Measurements from ENCODE around the gene SLC13A5. TPM values are rescaled to one million over a fixed set of nuclear protein-coding genes. Genes with fewer than 3 reads are reported as not detected.

The SLC13A5 gene
- total and polyA plus RNA-seq, 10 of the 15 experiments (the other 5 are each of a cell fraction or from before 2014, with no cell fraction given) = 0.23 TPM; not detected in 9

DNA sequence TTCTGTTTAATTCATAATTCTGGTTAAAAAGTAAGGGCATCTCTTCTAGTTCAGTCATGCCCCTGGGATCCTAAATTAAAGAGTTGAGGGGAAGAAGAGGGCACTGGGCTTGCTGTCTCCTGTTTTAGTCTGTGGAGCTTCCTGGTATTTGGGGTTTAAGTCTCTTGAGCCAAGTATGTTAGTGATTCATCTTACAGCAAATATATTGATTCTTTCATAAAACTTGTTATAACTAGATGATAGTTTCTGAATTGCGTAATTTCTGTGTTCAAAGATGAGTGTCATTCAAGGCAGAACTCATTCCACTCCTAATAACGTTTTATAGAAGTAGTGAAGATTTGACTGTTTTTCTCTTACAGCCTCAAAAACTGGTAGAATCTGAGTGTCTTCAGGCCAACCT lies 70.6 kb downstream of the SLC13A5 start:
- Histone ChIP-seq H3K27ac (ENCODE audit: control insufficient read depth, insufficient read depth) (no peak overlapping the region), H3K27me3 (replicated peaks in 1 of 2; ENCODE audit: control insufficient read depth in 2 of 2, insufficient read depth in 2 of 2, low read length in 1 of 2) (no peaks in the 10 kb centered on the region), H3K9ac (ENCODE audit: control insufficient read depth, insufficient read depth, low read length) (no peak overlapping the region), H3K4me1 (ENCODE audit: control insufficient read depth, insufficient read depth, low read length) (peaks cover 11% of the 10 kb centered on the region; the same call in 1 of the 2 replicates), H3K4me2 (ENCODE audit: control insufficient read depth, insufficient read depth) (0 out of 2 replicates have a peak overlapping the region, but pooled peaks have one; percentile 83), H3K79me2 (ENCODE audit: control insufficient read depth, insufficient read depth, low read length) (peaks cover 33% of the 10 kb centered on the region), H3K4me3 (peak overlapping the region; percentile 87), H3K9me3 (replicated peaks; ENCODE audit: control insufficient read depth, insufficient read depth, low read length) (no peaks in the 10 kb centered on the region), H3K36me3 (ENCODE audit: control insufficient read depth in 2 of 2, insufficient read depth in 2 of 2, low read length in 1 of 2) (peaks cover 0 to 12% of the 10 kb centered on the region in 2 experiments; a peak in 1 of 4 replicates), H2AFZ (ENCODE audit: control insufficient read depth, low read depth, low read length) (no peak overlapping the region), H4K20me1 (ENCODE audit: control insufficient read depth, insufficient read depth) (no peaks in the 10 kb centered on the region)
- ATAC-seq = no peak
- DNase-seq (ENCODE audit: low read depth, low spot score) = no peak
- BruUV-seq (replicated peaks) = no TSS peak
- ChIA-PET CTCF (interaction anchor here (2.2 kb wide), 1 partner anchor 169 kb away, joined by 9 read pairs; no protein-coding TSS in a partner anchor), POLR2A (interaction anchor here (2.0 kb wide), 1 partner anchor 8 kb away, joined by 11 read pairs; the partner anchor contains the start of gene MED31), SMC1A (ENCODE audit: uncharacterized antibody, unreplicated experiment) (interaction anchor here (1.5 to 2.1 kb wide), 2 partner anchors 8 to 19 kb away, joined by 6 to 8 read pairs; partner anchors contain the start of genes C17orf100 and MED31), RAD21 (ENCODE audit: unreplicated experiment) (interaction anchor here (1.0 kb wide), 1 partner anchor 9 kb away, joined by 3 read pairs; the partner anchor contains the start of genes C17orf100 and MED31)
- TF ChIP-seq TCF7 (IDR thresholded peaks at IDR 0.05; ENCODE audit: borderline replicate concordance) (no peak), JUNB (IDR thresholded peaks at IDR 0.05) (peak; percentile 44; the same call in 1 of the 2 replicates)
- TF ChIP-seq, protein P1, sequence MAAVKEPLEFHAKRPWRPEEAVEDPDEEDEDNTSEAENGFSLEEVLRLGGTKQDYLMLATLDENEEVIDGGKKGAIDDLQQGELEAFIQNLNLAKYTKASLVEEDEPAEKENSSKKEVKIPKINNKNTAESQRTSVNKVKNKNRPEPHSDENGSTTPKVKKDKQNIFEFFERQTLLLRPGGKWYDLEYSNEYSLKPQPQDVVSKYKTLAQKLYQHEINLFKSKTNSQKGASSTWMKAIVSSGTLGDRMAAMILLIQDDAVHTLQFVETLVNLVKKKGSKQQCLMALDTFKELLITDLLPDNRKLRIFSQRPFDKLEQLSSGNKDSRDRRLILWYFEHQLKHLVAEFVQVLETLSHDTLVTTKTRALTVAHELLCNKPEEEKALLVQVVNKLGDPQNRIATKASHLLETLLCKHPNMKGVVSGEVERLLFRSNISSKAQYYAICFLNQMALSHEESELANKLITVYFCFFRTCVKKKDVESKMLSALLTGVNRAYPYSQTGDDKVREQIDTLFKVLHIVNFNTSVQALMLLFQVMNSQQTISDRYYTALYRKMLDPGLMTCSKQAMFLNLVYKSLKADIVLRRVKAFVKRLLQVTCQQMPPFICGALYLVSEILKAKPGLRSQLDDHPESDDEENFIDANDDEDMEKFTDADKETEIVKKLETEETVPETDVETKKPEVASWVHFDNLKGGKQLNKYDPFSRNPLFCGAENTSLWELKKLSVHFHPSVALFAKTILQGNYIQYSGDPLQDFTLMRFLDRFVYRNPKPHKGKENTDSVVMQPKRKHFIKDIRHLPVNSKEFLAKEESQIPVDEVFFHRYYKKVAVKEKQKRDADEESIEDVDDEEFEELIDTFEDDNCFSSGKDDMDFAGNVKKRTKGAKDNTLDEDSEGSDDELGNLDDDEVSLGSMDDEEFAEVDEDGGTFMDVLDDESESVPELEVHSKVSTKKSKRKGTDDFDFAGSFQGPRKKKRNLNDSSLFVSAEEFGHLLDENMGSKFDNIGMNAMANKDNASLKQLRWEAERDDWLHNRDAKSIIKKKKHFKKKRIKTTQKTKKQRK (IDR thresholded peaks at IDR 0.05; ENCODE audit: low read depth, low read length) = no peak
- no peak for FAIRE-seq
- intact Hi-C loops (cut with micrococcal nuclease; ENCODE audit: unreplicated experiment) (no loop called here), in situ Hi-C loops (cut with MboI) (no loop called here)
- 0% methylated on average over 2 of the region's 2 CpGs for WGBS (ENCODE audit: insufficient coverage, insufficient replicate concordance, low lambda C conversion rate, missing lambda C conversion rate)
